ENCODE measurements around the gene ARFGAP2.
A peak's percentile ranks its signal among the peaks of the same experiment; 100 is the strongest.
"Not testable (repeated sequence)": the region's sequence is repeated elsewhere in the genome, so short reads cannot be mapped to it uniquely, and the experiment has no call there.

Gene ARFGAP2

GRCh38 chr11:47176328-47177228, at the start of gene ARFGAP2:
Gene ARFGAP2, minus strand, starts transcription at chr11:47176879. Its CDS starts 26 bp downstream, at chr11:47176853.
- DNase-seq: peak; percentile 97

- DNase-seq: peak; percentile 30
Measured at GRCh38 chr11:47225552-47226400, 49.1 kb upstream of the ARFGAP2 start.

DNA sequence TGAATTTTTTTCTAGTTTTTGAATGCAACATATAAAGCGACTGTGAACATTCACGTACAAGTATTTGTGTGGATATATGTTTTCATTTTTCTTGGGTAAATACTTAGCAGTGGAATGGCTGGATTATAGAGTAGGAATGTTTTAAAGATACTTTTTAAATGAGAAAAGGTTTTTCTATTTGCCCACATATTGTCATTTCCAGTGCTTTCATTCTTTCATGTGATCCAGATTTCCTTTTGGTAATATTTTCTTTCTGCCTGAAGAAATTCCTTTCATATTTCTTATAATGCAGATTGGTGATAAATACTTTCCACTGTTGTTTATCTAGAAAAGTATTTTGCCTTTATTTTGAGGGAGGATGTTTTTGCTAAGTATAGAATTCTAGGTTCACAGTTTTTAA, 46.0 kb upstream of the ARFGAP2 start:
- no peak for DNase-seq

- DNase-seq: no peak
Measured at GRCh38 chr11:47220401-47220821, 43.7 kb upstream of the ARFGAP2 start.

- DNase-seq: peak; percentile 78
Measured at GRCh38 chr11:47216121-47216798, 39.6 kb upstream of the ARFGAP2 start.

GRCh38 chr11:47215366-47215910, 38.8 kb upstream of the ARFGAP2 start:
- DNase-seq: no peak

- DNase-seq: peak; percentile 83
Measured at GRCh38 chr11:47213950-47214565, 37.4 kb upstream of the ARFGAP2 start.

DNA sequence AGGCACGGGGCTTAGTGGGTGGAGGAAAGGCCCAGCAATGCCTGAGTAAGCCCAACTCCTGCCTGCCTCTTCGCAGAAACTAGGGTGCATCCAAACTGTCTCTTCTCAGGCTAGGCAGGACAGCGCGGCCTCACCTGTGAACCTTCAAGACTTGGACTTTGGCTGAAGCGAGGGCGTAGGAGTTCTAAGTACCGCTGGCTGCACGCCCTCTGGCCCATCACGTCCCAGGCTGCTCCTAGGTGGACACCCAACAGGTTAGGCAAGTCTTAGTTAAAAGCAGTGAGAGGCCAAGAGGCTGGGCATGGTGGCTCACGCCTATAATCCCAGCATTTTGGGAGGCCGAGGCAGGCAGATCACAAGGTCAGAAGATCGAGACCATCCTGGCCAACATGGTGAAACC, 36.3 kb upstream of the ARFGAP2 start:
- DNase-seq: no peak

GRCh38 chr11:47208628-47209027, 31.9 kb upstream of the ARFGAP2 start:
- DNase-seq: no peak

DNA sequence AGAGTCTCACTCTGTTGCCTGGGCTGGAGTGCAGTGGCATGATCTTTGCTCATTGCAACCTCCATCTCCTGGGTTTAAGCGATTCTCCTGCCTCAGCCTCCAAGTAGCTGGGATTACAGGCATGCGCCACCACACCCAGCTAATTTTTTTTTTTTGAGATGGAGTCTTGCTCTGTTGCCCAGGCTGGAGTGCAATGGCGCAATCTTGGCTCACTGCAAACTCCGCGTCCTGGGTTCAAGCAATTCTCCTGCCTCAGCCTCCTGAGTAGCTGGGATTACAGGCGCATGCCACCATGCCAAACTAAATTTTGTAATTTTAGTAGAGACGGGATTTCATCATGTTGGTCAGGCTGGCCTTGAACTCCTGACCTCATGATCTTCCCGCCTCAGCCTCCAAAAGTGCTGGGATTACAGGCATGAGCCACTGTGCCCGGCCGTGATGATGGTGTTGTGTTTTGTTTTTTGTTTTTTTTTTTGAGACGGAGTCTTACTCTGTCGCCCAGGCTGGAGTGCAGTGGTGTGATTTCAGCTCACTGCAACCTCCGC, 31.4 kb upstream of the ARFGAP2 start:
- DNase-seq: not testable (repeated sequence)

DNA sequence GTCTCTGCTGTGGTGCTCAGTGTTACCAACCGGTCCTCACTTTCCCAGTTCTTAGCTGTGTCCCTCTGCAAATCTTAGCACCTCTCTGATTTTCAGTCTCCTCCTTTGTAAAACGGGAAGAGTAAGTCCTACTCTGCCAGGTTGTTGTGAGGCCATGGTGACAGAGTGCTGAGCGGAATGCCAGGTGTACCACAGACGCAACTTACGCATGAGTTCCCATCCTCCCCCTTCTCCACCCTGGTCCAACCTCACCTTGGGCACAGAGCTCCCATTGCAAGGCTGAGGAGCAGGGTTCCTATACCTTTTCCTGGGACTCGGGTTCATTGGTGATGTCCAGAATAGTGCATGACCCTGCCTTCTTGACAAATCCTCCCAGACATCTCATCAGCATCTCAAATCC, 30.8 kb upstream of the ARFGAP2 start:
- no peak for DNase-seq

DNA sequence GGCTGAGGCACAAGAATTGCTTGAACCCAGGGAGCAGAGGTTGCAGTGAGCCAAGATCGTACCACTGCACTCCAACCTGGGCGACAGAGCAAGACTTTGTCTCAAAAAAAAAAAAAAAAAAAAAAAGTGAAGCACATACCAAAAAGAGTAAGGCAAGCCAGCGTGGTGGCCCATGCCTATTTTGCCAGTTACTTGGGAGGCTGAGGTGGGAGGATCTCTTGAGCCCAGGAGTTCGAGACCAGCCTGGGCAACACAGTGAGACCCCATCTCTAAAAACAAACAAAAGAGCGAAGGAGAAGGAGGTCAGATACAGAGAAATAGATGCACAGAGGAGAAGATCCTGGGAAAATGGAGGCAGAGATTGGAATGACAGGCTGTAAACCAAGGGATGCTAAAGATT, 29.9 kb upstream of the ARFGAP2 start:
- not testable (repeated sequence) for DNase-seq

DNA sequence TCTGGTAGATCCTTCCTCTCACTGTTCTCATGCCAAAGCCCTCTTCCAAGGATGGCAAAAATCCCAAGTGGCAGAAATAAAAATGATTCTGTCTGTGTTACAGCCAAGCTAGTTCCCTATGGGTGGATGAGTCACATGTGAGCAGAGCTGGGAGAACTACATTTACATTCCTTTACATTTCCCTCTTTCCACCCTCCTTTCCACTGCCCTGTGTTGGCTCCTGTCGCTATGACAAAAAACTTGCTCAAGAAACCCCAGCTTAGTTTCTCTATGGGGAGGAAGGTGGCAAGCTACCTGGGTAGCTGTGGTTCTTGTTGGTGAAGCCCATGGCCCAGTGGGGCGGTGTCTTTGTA, 27.9 kb upstream of the ARFGAP2 start:
- no peak for DNase-seq

DNA sequence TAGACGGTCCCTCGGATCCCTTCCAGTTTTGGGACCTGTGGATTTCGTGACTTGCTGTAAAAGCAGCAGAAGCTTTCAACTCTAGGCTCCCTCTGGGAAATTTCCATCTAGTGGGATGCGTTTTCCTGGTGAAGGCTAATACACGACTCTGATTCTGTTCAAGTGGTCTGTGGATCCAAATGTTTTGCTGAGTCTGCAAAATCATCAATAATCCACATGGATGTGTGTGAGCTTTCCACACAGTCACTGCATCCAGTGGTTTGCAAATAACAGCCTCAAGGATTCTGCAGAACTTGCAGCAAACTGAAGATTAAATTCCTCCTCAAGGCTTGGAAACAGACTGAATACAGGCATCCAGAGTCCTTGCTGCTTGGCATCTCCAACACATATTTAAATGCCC, 25.9 kb upstream of the ARFGAP2 start:
- DNase-seq: no peak

GRCh38 chr11:47201015-47201414, 24.3 kb upstream of the ARFGAP2 start:
- DNase-seq: no peak

DNA sequence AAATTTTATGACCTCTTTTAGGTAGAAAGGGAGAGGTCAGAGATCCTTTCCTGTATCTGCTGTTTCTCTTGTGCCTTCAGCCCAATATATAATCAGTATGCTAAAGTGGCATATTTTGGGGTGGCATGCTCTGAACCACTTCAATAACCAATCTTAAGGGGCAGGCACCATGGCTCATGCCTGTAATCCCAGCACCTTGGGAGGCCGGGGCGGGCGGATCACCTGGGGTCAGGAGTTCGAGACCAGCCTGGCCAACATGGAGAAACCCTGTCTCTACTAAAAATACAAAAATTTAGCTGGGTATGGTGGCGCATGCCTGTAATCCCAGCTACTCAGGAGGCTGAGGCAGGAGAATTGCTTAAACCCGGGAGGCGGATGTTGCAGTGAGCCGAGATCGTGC, 21.5 kb upstream of the ARFGAP2 start:
- not testable (repeated sequence) for DNase-seq

DNA sequence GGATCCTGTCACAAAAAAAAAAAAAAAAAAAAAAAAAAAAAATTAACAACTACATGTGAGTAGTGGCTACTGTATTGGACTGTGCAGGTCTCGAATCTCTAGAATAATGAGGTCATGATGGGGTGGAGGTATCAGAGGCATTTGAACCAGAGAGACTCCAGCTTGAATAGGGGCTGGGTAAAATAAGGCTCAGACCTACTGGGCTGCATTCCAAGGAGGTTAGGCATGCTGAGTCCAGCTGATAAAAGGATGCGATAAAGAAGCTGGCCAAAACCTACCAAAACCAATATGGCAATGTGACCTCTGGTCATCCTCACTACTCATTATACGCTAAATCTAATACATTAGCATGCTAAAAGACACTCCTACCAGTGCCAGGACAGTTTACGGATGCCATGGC, 15.4 kb upstream of the ARFGAP2 start:
- DNase-seq: no peak

GRCh38 chr11:47191137-47191536, 14.5 kb upstream of the ARFGAP2 start:
- DNase-seq: not testable (repeated sequence)

DNA sequence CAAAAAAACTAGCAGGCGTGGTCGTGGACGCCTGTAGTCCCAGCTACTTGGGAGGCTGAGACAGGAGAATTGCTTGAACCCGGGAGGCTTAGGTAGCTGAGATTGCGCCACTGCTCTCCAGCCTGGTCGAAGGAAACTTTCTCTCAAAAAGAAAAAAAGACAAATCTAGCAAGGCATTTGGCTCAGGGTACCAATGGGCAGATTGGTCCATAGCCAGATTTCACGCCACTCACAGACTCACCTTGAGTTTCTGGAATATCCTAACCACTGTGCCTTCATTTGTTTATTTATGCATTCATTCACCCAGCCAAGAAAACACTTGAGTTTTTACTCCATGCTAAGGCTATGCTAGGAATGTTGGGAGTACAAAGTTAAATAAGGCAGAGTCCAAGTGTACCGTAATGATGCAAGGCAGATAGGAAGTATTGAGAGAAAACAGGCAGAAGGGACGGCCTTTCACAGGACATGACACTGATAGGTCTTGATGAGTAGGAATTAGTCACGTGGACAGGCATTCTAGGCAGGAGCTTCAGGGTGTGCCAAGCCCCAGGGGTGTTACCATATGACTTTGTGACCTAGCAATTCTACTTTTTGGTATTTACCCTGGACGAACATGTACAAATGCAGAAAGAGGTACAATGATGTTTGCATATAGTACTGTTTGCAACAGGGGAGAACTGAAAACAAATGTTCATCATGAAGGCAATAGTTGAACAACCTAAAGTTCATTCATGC, 12.6 kb upstream of the ARFGAP2 start:
- DNase-seq: no peak

- no peak for DNase-seq
Measured at GRCh38 chr11:47188259-47188658, 11.6 kb upstream of the ARFGAP2 start.

- no peak for DNase-seq
Measured at GRCh38 chr11:47187723-47188122, 11.0 kb upstream of the ARFGAP2 start.
